ENCODE results near the gene ITFG1. TPM values are rescaled to one million over a fixed set of nuclear protein-coding genes. Genes with fewer than 3 reads are reported as not detected.

Gene ITFG1
- total and polyA plus RNA-seq, 8 donors = 8.1 to 90.0 (median 32.2) TPM

DNA sequence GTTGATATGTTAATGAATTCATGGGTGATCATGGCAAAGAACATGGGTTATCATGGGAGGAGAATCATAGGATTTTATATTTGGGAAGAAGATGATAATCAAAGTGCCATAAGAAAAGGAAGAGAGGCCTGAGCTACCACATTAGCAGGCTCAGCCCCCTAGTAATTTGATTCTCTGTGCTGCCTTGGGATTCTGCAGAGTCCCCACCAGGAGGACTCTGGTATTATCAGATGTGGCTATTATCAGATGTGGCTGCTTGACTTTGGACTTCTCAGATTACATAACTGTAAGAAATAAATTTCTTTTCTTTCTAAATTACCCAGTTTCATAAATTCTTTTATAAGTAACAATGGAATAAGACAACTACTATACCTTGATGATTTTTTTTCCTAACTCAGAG is 137.6 kb downstream of the ITFG1 start:
- no peaks in the 10 kb centered on the region for H3K27me3 ChIP-seq
- H3K9me3 ChIP-seq = peaks cover 0 to 4% (median 0%) of the 10 kb centered on the region in 4 donors
- H3K4me1 ChIP-seq = no peaks in the 10 kb centered on the region
- TF ChIP-seq, protein P1, sequence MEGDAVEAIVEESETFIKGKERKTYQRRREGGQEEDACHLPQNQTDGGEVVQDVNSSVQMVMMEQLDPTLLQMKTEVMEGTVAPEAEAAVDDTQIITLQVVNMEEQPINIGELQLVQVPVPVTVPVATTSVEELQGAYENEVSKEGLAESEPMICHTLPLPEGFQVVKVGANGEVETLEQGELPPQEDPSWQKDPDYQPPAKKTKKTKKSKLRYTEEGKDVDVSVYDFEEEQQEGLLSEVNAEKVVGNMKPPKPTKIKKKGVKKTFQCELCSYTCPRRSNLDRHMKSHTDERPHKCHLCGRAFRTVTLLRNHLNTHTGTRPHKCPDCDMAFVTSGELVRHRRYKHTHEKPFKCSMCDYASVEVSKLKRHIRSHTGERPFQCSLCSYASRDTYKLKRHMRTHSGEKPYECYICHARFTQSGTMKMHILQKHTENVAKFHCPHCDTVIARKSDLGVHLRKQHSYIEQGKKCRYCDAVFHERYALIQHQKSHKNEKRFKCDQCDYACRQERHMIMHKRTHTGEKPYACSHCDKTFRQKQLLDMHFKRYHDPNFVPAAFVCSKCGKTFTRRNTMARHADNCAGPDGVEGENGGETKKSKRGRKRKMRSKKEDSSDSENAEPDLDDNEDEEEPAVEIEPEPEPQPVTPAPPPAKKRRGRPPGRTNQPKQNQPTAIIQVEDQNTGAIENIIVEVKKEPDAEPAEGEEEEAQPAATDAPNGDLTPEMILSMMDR (IDR thresholded peaks at IDR 0.05) = no peak
- H3K4me3 ChIP-seq = no peak overlapping the region
- no peaks in the 10 kb centered on the region for H3K36me3 ChIP-seq
- no peak overlapping the region for H3K27ac ChIP-seq
- intact Hi-C loops (cut with DNase I; ENCODE audit: low total_unique reads) = no loop called here
- no peak for DNase-seq

DNA sequence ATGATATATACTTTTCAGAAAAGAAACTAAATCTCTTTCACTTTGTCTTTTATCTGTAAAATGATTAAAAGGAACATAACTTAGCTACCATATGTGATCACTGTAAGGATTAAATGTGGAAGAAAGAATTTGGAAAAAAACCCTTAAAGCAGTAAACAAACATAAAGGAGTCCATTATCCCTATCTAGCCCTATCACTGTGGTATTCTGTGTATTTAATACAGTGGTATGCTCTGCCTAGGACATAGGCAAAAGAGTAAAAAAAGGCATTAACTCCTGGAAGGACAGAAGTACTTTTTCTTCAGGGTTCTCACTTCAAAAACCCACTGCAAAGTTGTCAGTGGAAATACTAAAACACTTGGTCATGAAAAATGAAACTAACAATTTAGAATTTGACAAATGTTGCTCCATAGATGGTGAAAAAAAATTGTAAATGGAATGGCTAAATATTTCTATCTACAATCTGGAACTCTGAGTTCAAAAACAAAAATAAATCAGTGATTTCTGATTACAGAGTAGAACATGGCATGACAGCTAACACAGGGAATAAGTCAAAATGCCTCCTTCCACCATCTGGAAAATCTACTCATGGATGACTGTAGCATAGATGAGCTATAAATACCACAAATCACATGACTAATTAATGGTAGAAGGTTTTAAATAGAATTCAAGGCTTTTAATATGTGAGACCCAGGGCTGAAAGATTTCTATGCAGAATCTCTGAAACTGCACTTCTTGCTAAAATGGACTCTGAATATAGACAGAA is 140.1 kb downstream of the ITFG1 start:
- intact Hi-C loops (cut with DNase I; ENCODE audit: low total_unique reads) = no loop called here
- TF ChIP-seq POLR2AphosphoS5 (IDR thresholded peaks at IDR 0.05) (no peak), POLR2A (IDR thresholded peaks at IDR 0.05) (no peak), EP300 (IDR thresholded peaks at IDR 0.05) (no peak)
- TF ChIP-seq, protein P1 (IDR thresholded peaks at IDR 0.05) = no peak
- H3K27me3 ChIP-seq = no peaks in the 10 kb centered on the region

DNA sequence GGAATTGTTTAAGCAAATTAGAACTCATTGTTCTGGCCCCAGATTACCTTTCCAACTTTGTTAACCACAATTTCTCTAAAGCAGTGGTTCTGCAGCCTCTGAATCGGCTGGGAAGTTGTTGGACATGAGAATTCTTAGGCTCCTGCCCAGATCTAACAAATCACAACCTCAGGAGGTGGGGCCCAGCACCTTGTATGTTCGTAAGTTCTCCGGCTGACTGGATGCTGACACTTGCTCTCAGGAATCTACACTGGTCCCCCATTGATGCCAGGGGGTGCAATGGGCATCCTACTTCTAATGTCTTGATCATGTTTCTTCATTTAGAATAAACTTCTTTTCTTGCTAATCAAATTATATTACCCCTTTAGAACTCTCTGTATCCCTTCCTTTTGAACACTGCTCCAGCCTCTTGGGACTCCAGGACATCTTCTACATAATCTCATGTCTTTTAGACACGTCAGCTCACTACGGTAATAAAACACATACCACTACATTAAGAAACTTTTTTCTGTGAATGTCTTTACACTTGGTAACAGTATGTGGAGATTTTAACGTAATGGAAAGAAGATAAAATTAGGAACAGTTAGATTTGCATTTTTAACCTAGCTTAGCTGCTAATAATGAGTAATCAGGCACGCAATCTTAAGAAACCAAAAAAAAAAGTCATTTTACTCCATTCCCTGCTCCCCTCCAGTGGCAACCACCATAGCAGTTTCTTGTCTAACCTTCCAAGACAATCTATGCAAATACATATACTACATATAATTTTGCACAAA is 143.2 kb downstream of the ITFG1 start:
- Histone ChIP-seq H3K27me3 (no peaks in the 10 kb centered on the region), H3K27ac (no peak overlapping the region), H3K4me3 (no peak overlapping the region), H3K4me1 (peaks cover 0 to 7% (median 0%) of the 10 kb centered on the region in 4 donors), H3K9me3 (no peaks in the 10 kb centered on the region), H3K36me3 (no peaks in the 10 kb centered on the region)
- no peak for DNase-seq
- intact Hi-C loops (cut with DNase I; ENCODE audit: low total_unique reads) = no loop called here
- no peak for TF ChIP-seq POLR2A (IDR thresholded peaks at IDR 0.05)
- no peak for TF ChIP-seq POLR2AphosphoS5 (IDR thresholded peaks at IDR 0.05)
- TF ChIP-seq EP300 (IDR thresholded peaks at IDR 0.05) = no peak
- TF ChIP-seq, protein P1 (IDR thresholded peaks at IDR 0.05) = no peak
- WGBS, 5 donors = 84 to 93% (median 92%) methylated on average over 7 of the region's 7 CpGs

More for the DNA sequence above, 140.1 kb downstream of the ITFG1 start:
- no peak overlapping the region for H3K4me3 ChIP-seq
- no peaks in the 10 kb centered on the region for H3K36me3 ChIP-seq
- no peak overlapping the region for H3K27ac ChIP-seq
- no peaks in the 10 kb centered on the region for H3K9me3 ChIP-seq
- peaks cover 0 to 7% (median 0%) of the 10 kb centered on the region in 4 donors for H3K4me1 ChIP-seq
- no peak for DNase-seq

DNA sequence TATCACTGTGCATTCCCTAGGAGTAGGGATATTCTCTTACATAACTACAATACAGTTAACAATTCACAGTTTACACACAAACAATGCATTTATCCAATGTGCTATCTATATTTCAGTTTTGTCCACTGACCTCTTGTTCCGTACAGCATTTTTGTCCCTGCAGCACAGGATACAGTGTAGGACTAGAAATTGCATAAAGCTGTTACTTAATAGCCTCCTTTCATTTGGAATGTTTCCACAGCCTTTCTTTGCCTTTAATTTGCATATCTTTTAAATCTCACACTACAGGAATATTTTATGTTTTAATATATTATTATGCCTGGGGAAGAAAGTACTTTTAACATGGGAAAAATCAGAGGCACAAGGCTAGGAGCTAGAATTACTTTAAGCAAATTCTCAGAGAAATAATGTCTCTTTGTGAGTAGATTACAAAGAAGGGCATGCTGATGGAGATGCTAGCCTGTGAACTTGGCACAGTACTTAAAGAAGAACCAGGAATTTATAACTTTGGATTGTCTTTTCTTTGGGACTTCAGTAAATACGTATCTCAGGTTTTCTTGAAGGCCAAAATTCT is 144.3 kb downstream of the ITFG1 start:
- Histone ChIP-seq H3K4me1 (peaks cover 0 to 7% (median 0%) of the 10 kb centered on the region in 4 donors), H3K27ac (no peak overlapping the region), H3K9me3 (no peaks in the 10 kb centered on the region), H3K36me3 (peaks cover 0 to 3% (median 0%) of the 10 kb centered on the region in 4 donors), H3K27me3 (no peaks in the 10 kb centered on the region), H3K4me3 (no peak overlapping the region)
- no peak for DNase-seq
- 74 to 88% (median 83%) methylated on average over 2 of the region's 2 CpGs for WGBS, 5 donors
- TF ChIP-seq, protein P1 (IDR thresholded peaks at IDR 0.05) = no peak
- TF ChIP-seq POLR2A (IDR thresholded peaks at IDR 0.05) = no peak
- TF ChIP-seq POLR2AphosphoS5 (IDR thresholded peaks at IDR 0.05) = no peak
- no peak for TF ChIP-seq EP300 (IDR thresholded peaks at IDR 0.05)
- intact Hi-C loops (cut with DNase I; ENCODE audit: low total_unique reads) = no loop called here

All from stomach (tissue), 9 donors.